A549 (cell line): Measurements from ENCODE around the gene GPR37L1. TPM values are rescaled to one million over a fixed set of nuclear protein-coding genes. Genes with fewer than 3 reads are reported as not detected.
A peak's percentile ranks its signal among the peaks of the same experiment; 100 is the strongest.
"Not testable (repeated sequence)": the region's sequence is repeated elsewhere in the genome, so short reads cannot be mapped to it uniquely, and the experiment has no call there.

ENCODE experiments used
- ATAC-seq, 2 experiments: fragments of 200-7000 bp in 1 of 2; fragments of >200 bp in 1 of 2; cut with Nextera tagmentation in 1 of 2; cut with Tn5 transposase in 1 of 2; 3 replicates each; pipeline versions ENCODE4 v1.8.0 to v1.9.1; 2018 to 2020; ENCODE audit warnings: mild to moderate bottlenecking in 1 of 2, moderate library complexity in 1 of 2
- CTCF ChIA-PET: fragments of 300-600 bp; sonication (Branson Sonifier 250); formaldehyde crosslinking; extraction: SDS; loops from one replicate; lab custom pipeline; 2021; ENCODE audit warnings: antibody characterized with exemption, inconsistent platforms; lab: Yijun Ruan, JAX
- POLR2A ChIA-PET: fragments of 350-600 bp; formaldehyde crosslinking; extraction: SDS; loops from one replicate; lab custom pipeline; 2021; ENCODE audit warnings: antibody characterized with exemption, inconsistent platforms; lab: Yijun Ruan, JAX
- DNase-seq, 2 experiments: peaks; one replicate each; pipeline versions ENCODE4 v3.0.0 to v3.0.0-alpha.2; 2011 to 2016; ENCODE audit warnings: low read depth in 1 of 2, low spot score in 1 of 2
- FAIRE-seq: peaks from 2 replicates; lab custom pipeline; 2011; peaks lifted over from hg19 to GRCh38; lab: Jason Lieb, UNC
- H3K27ac ChIP-seq, 2 experiments: fragments of >200 bp; sonication (Bioruptor Twin); formaldehyde crosslinking; 3 replicates each; pipeline ENCODE4 v1.5.1; 2016 to 2017
- H3K4me1 ChIP-seq: fragments of >200 bp; sonication (Bioruptor Twin); formaldehyde crosslinking; 3 replicates; pipeline ENCODE4 v1.6.1; 2016
- H3K4me2 ChIP-seq: fragments of >200 bp; sonication (Bioruptor Twin); formaldehyde crosslinking; 3 replicates; pipeline ENCODE4 v1.6.1; 2016
- H3K4me3 ChIP-seq: fragments of >200 bp; sonication (Bioruptor Twin); formaldehyde crosslinking; 3 replicates; pipeline ENCODE4 v1.5.1; 2016
- H3K9me3 ChIP-seq: fragments of >200 bp; sonication (Bioruptor Twin); formaldehyde crosslinking; 3 replicates; pipeline ENCODE4 v1.6.1; 2016
- BCL3 ChIP-seq: fragments of >200 bp; sonication (Bioruptor Twin); formaldehyde crosslinking; IDR thresholded peaks from 3 replicates; pipeline ENCODE4 v1.6.1; 2016
- CBX2 ChIP-seq: fragments of 200-600 bp; sonication (generic); IDR thresholded peaks from 2 replicates; pipeline ENCODE4 v1.6.1; 2016; ENCODE audit warnings: low read depth, mild to moderate bottlenecking, borderline replicate concordance
- CHD2 ChIP-seq: fragments of 150-350 bp; IDR thresholded peaks from 2 replicates; pipeline ENCODE4 v1.6.1; 2014; ENCODE audit warnings: low read length; ENCODE audit not compliant: partially characterized antibody
- EHF ChIP-seq: fragments of 250-450 bp; sonication (Bioruptor Pico); IDR thresholded peaks from 2 replicates; pipeline ENCODE4 v1.5.0; 2020; ENCODE audit warnings: mild to moderate bottlenecking
- ESRRA ChIP-seq: fragments of 150-350 bp; IDR thresholded peaks from 2 replicates; pipeline ENCODE4 v1.6.1; 2014; ENCODE audit warnings: mild to moderate bottlenecking, low read length, borderline replicate concordance
- GATA3 ChIP-seq: IDR thresholded peaks from 2 replicates; pipeline ENCODE4 v1.6.1; 2012; ENCODE audit warnings: borderline replicate concordance
- HOXB5 ChIP-seq: fragments of 250-450 bp; sonication (Bioruptor Pico); IDR thresholded peaks from 2 replicates; pipeline ENCODE4 v1.5.0; 2020; ENCODE audit warnings: mild to moderate bottlenecking, moderate library complexity
- KDM1A ChIP-seq: fragments of 200-600 bp; sonication (generic); IDR thresholded peaks from 2 replicates; pipeline ENCODE4 v1.6.1; 2016; ENCODE audit warnings: low read depth, mild to moderate bottlenecking
- MAFK ChIP-seq: fragments of 450-650 bp; IDR thresholded peaks from 2 replicates; pipeline ENCODE4 v1.6.1; 2014; ENCODE audit not compliant: partially characterized antibody
- MAZ ChIP-seq: fragments of 150-350 bp; IDR thresholded peaks from 2 replicates; pipeline ENCODE4 v1.6.1; 2014; ENCODE audit warnings: antibody characterized with exemption, low read depth, low read length, borderline replicate concordance
- NPAS2 ChIP-seq: fragments of 250-450 bp; sonication (Bioruptor Pico); IDR thresholded peaks from 2 replicates; pipeline ENCODE4 v1.8.0; 2022; ENCODE audit warnings: mild to moderate bottlenecking, moderate library complexity, borderline replicate concordance
- POLR2A ChIP-seq: IDR thresholded peaks from 2 replicates; pipeline ENCODE4 v1.6.1; 2012; ENCODE audit warnings: mild to moderate bottlenecking, low read length
- RARB ChIP-seq: fragments of 250-450 bp; sonication (Bioruptor Pico); IDR thresholded peaks from 2 replicates; pipeline ENCODE4 v1.8.0; 2021; ENCODE audit warnings: mild to moderate bottlenecking, moderate library complexity
- SMC3 ChIP-seq: fragments of >200 bp; sonication (Bioruptor Twin); formaldehyde crosslinking; IDR thresholded peaks from 3 replicates; pipeline ENCODE4 v1.6.1; 2018; ENCODE audit warnings: inconsistent platforms
- USF2 ChIP-seq: fragments of 450-650 bp; IDR thresholded peaks from 2 replicates; pipeline ENCODE4 v1.6.1; 2014; ENCODE audit warnings: antibody characterized with exemption
- ZFP36 ChIP-seq: fragments of 450-650 bp; IDR thresholded peaks from 2 replicates; pipeline ENCODE4 v1.6.1; 2014; ENCODE audit warnings: borderline replicate concordance; ENCODE audit not compliant: partially characterized antibody
- WGBS: methylation state at CpG from one replicate; pipeline ENCODE4 v1.1.6; 2017; ENCODE audit errors: missing lambda C conversion rate; 5-methylcytosine and 5-hydroxymethylcytosine counted together
- polyA plus RNA-seq, 4 experiments: library from polyadenylated mRNA; depleted of rRNA in 3 of 4; stranded (reverse); fragments of >200 nt; fragmentation: RNase III in 1 of 4; extraction: RNeasy Plus Mini Kit Qiagen cat#74134 plus additional on column Dnase treatment in 1 of 4; gene quantifications; 2 replicates in 3 of 4; 3 replicates in 1 of 4; pipeline ENCODE4 v1.2.3, GENCODE V29; 2011 to 2017
- TF ChIP-seq, protein P1 (sequence below): fragments of >200 bp; sonication (Bioruptor Twin); formaldehyde crosslinking; IDR thresholded peaks from 3 replicates; pipeline ENCODE4 v1.5.1; 2016
- TF ChIP-seq, protein P2 (sequence below): IDR thresholded peaks from 2 replicates; pipeline ENCODE4 v1.6.1; 2012; ENCODE audit warnings: low read depth, borderline replicate concordance
- TF ChIP-seq, protein P3 (sequence below): fragments of 250-450 bp; sonication (Bioruptor Pico); IDR thresholded peaks from 2 replicates; pipeline ENCODE4 v1.5.0; 2020; ENCODE audit warnings: low read depth, mild to moderate bottlenecking, moderate library complexity
- TF ChIP-seq, protein P4 (sequence below): fragments of 200-600 bp; sonication (generic); IDR thresholded peaks from 2 replicates; pipeline ENCODE4 v1.6.1; 2016; ENCODE audit warnings: antibody characterized with exemption, mild to moderate bottlenecking, moderate library complexity

GPR37L1 gene
- polyA plus RNA-seq, 2 of the 4 experiments (the other 2 are of a cell fraction): 0.08 to 0.13 TPM

GRCh38 chr1:202140833-202141232, 18.1 kb downstream of the GPR37L1 start:
- H3K4me2 ChIP-seq: no peak overlapping the region
- H3K9me3 ChIP-seq: no peaks in the 10 kb centered on the region
- DNase-seq: no peak
- TF ChIP-seq NPAS2 (CRISPR knock-in tag): no peak
- TF ChIP-seq USF2: no peak
- no peak for TF ChIP-seq GATA3
- no peak for TF ChIP-seq MAZ
- TF ChIP-seq CBX2: no peak
- TF ChIP-seq ZFP36: no peak
- no peak for TF ChIP-seq MAFK
- TF ChIP-seq HOXB5 (CRISPR knock-in tag): no peak
- no peak for TF ChIP-seq ESRRA
- TF ChIP-seq BCL3: no peak
- TF ChIP-seq, protein P1, sequence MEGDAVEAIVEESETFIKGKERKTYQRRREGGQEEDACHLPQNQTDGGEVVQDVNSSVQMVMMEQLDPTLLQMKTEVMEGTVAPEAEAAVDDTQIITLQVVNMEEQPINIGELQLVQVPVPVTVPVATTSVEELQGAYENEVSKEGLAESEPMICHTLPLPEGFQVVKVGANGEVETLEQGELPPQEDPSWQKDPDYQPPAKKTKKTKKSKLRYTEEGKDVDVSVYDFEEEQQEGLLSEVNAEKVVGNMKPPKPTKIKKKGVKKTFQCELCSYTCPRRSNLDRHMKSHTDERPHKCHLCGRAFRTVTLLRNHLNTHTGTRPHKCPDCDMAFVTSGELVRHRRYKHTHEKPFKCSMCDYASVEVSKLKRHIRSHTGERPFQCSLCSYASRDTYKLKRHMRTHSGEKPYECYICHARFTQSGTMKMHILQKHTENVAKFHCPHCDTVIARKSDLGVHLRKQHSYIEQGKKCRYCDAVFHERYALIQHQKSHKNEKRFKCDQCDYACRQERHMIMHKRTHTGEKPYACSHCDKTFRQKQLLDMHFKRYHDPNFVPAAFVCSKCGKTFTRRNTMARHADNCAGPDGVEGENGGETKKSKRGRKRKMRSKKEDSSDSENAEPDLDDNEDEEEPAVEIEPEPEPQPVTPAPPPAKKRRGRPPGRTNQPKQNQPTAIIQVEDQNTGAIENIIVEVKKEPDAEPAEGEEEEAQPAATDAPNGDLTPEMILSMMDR: no peak
- TF ChIP-seq SMC3: no peak
- no peak for TF ChIP-seq CHD2
- no peak for TF ChIP-seq RARB (CRISPR knock-in tag)
- TF ChIP-seq EHF (CRISPR knock-in tag): no peak
- H3K4me1 ChIP-seq: peaks cover 13% of the 10 kb centered on the region; the same call in 2 of the 3 replicates
- FAIRE-seq: no peak
- no peak overlapping the region for H3K4me3 ChIP-seq
- ATAC-seq: no peak
- WGBS: 90% methylated on average over 4 of the region's 4 CpGs
- H3K27ac ChIP-seq: no peak overlapping the region
- POLR2A ChIA-PET: no interaction called here
- CTCF ChIA-PET: interaction anchor here (1.0 to 31.9 kb wide), 2 partner anchors 9 to 138 kb away, joined by 3 to 1624 read pairs; partner anchors contain the start of genes ELF3 and RNPEP

DNA sequence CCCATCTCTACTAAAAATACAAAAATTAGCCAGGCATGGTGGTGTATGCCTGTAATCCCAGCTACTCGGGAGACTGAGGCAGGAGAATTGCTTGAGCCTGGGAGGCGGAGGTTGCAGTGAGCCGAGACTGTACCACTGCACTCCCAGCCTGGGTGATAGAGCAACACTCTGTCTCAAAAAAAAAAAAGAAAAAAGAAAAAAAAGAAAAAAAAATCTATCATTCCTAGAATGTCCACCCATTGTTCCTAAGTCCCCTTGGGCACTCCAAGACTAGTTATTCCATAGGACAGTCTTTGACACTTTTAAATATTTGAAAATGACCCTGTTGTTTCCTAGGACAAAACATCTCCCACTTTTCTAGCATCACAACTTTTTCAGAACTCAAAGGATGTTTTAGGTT, 18.8 kb downstream of the GPR37L1 start:
- peaks cover 13% of the 10 kb centered on the region; the same call in 2 of the 3 replicates for H3K4me1 ChIP-seq
- FAIRE-seq, ATAC-seq, H3K9me3 ChIP-seq, H3K4me2 ChIP-seq, H3K4me3 ChIP-seq, H3K27ac ChIP-seq, POLR2A ChIA-PET, DNase-seq: not testable (repeated sequence)
- 92% methylated on average over 3 of the region's 3 CpGs for WGBS
- CTCF ChIA-PET: interaction anchor here (0.8 to 31.9 kb wide), 3 partner anchors 139 to 246 kb away, joined by 3 to 1624 read pairs (median 5); partner anchors contain the start of genes ELF3 and RNPEP

- ATAC-seq: peak; percentile 23 to 56; a peak in 4 of 6 replicates
- 44% methylated on average over 17 of the region's 17 CpGs for WGBS
- H3K27ac ChIP-seq: peak overlapping the region; percentile 95 to 98
- peak overlapping the region; percentile 87 for H3K4me2 ChIP-seq
- H3K9me3 ChIP-seq: no peaks in the 10 kb centered on the region
- ChIA-PET POLR2A (interaction anchor here (1.2 kb wide), 1 partner anchor 133 kb away, joined by 5 read pairs; the partner anchor contains the start of gene ELF3), CTCF (interaction anchor here (1.0 to 6.2 kb wide), 8 partner anchors 8 to 248 kb away, joined by 3 to 42 read pairs (median 6); no protein-coding TSS in a partner anchor)
- peak overlapping the region; percentile 94 for H3K4me3 ChIP-seq
- TF ChIP-seq, protein P1: no peak
- TF ChIP-seq, protein P2, sequence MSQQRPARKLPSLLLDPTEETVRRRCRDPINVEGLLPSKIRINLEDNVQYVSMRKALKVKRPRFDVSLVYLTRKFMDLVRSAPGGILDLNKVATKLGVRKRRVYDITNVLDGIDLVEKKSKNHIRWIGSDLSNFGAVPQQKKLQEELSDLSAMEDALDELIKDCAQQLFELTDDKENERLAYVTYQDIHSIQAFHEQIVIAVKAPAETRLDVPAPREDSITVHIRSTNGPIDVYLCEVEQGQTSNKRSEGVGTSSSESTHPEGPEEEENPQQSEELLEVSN: no peak
- TF ChIP-seq, protein P3, sequence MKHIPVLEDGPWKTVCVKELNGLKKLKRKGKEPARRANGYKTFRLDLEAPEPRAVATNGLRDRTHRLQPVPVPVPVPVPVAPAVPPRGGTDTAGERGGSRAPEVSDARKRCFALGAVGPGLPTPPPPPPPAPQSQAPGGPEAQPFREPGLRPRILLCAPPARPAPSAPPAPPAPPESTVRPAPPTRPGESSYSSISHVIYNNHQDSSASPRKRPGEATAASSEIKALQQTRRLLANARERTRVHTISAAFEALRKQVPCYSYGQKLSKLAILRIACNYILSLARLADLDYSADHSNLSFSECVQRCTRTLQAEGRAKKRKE (CRISPR knock-in tag): no peak
- TF ChIP-seq POLR2A (0 out of 2 replicates have a peak, but pooled peaks have one; percentile 15), KDM1A (no peak)
- TF ChIP-seq, protein P4, sequence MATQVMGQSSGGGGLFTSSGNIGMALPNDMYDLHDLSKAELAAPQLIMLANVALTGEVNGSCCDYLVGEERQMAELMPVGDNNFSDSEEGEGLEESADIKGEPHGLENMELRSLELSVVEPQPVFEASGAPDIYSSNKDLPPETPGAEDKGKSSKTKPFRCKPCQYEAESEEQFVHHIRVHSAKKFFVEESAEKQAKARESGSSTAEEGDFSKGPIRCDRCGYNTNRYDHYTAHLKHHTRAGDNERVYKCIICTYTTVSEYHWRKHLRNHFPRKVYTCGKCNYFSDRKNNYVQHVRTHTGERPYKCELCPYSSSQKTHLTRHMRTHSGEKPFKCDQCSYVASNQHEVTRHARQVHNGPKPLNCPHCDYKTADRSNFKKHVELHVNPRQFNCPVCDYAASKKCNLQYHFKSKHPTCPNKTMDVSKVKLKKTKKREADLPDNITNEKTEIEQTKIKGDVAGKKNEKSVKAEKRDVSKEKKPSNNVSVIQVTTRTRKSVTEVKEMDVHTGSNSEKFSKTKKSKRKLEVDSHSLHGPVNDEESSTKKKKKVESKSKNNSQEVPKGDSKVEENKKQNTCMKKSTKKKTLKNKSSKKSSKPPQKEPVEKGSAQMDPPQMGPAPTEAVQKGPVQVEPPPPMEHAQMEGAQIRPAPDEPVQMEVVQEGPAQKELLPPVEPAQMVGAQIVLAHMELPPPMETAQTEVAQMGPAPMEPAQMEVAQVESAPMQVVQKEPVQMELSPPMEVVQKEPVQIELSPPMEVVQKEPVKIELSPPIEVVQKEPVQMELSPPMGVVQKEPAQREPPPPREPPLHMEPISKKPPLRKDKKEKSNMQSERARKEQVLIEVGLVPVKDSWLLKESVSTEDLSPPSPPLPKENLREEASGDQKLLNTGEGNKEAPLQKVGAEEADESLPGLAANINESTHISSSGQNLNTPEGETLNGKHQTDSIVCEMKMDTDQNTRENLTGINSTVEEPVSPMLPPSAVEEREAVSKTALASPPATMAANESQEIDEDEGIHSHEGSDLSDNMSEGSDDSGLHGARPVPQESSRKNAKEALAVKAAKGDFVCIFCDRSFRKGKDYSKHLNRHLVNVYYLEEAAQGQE: no peak
- no peak for FAIRE-seq
- H3K4me1 ChIP-seq: peaks cover 13% of the 10 kb centered on the region; the same call in 2 of the 3 replicates
- DNase-seq: peak in 1 of 2 experiments; percentile 33
These were observed 20.5 kb downstream of the GPR37L1 start for GRCh38 chr1:202143011-202143767.
